ENCODE data around the gene MYRFL. TPM values are rescaled to one million over a fixed set of nuclear protein-coding genes. Genes with fewer than 3 reads are reported as not detected.

Gene MYRFL
- total RNA-seq, 1 experiment from 2014 or later: 1.3 TPM

- CTCF ChIA-PET: no interaction called here
- Mint-ChIP-seq H3K27ac (peak overlapping the region; percentile 61; the same call in 1 of the 2 replicates), H3K4me1 (peaks cover 8% of the 10 kb centered on the region; the same call in 1 of the 2 replicates)
Observed at GRCh38 chr12:69916544-69917235, 91.7 kb downstream of the MYRFL start.

DNA sequence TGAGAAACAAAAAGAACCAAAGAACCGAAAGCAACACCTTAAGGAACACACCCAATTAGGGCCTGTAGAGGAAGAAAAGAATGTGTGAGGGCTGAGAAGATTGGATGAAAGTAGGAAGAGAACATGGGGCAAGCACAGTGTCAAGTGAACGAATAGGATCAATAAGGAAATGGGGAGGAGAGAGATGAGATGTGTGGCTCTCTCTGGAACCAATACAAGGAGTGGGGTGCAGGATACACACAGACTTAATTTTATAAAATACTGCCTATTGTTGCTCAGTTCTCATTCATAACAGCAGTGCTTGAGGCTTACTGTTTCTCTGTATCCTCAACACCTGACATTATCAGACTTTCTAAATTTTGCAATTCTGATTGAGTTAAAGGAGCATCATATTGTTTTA is 93.3 kb downstream of the MYRFL start:
- ATAC-seq: no peak
- Mint-ChIP-seq H3K4me3 (no peak overlapping the region), H3K27me3 (ENCODE audit: low read depth) (no peaks in the 10 kb centered on the region), H3K4me1 (peaks cover 8% of the 10 kb centered on the region), H3K27ac (no peak overlapping the region), H3K9me3 (peaks cover 17% of the 10 kb centered on the region), H3K36me3 (peaks cover 22% of the 10 kb centered on the region)
- no peak for DNase-seq (ENCODE audit: low spot score)
- POLR2A ChIA-PET: no interaction called here
- CTCF ChIA-PET: no interaction called here
- TF ChIP-seq ELF4 (CRISPR knock-in tag; IDR thresholded peaks at IDR 0.05; ENCODE audit: low read depth) (no peak), RELA (CRISPR knock-in tag; IDR thresholded peaks at IDR 0.05; ENCODE audit: borderline replicate concordance) (no peak), ZNF121 (CRISPR knock-in tag; IDR thresholded peaks at IDR 0.05) (no peak), CBFB (CRISPR knock-in tag; IDR thresholded peaks at IDR 0.05; ENCODE audit: low read depth) (no peak)

More at GRCh38 chr12:69916544-69917235, 91.7 kb downstream of the MYRFL start:
- POLR2A ChIA-PET: no interaction called here
- peaks cover 17% of the 10 kb centered on the region for H3K9me3 Mint-ChIP-seq
- no peaks in the 10 kb centered on the region for H3K27me3 Mint-ChIP-seq (ENCODE audit: low read depth)
- peak; percentile 67; the same call in 1 of the 2 replicates for ATAC-seq
- TF ChIP-seq NFE2L1 (CRISPR knock-in tag; IDR thresholded peaks at IDR 0.05) (no peak), NFATC4 (CRISPR knock-in tag; IDR thresholded peaks at IDR 0.05) (no peak), MAX (CRISPR knock-in tag; IDR thresholded peaks at IDR 0.05) (no peak), ETV6 (CRISPR knock-in tag; IDR thresholded peaks at IDR 0.05) (no peak), HMGA2 (CRISPR knock-in tag; IDR thresholded peaks at IDR 0.05) (no peak), ZNF263 (CRISPR knock-in tag; IDR thresholded peaks at IDR 0.05; ENCODE audit: low read depth) (no peak), TP53 (CRISPR knock-in tag; IDR thresholded peaks at IDR 0.05) (no peak), CREM (CRISPR knock-in tag; IDR thresholded peaks at IDR 0.05) (no peak)
- TF ChIP-seq, protein P1, sequence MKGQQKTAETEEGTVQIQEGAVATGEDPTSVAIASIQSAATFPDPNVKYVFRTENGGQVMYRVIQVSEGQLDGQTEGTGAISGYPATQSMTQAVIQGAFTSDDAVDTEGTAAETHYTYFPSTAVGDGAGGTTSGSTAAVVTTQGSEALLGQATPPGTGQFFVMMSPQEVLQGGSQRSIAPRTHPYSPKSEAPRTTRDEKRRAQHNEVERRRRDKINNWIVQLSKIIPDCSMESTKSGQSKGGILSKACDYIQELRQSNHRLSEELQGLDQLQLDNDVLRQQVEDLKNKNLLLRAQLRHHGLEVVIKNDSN (CRISPR knock-in tag; IDR thresholded peaks at IDR 0.05): no peak
- TF ChIP-seq, protein P2, sequence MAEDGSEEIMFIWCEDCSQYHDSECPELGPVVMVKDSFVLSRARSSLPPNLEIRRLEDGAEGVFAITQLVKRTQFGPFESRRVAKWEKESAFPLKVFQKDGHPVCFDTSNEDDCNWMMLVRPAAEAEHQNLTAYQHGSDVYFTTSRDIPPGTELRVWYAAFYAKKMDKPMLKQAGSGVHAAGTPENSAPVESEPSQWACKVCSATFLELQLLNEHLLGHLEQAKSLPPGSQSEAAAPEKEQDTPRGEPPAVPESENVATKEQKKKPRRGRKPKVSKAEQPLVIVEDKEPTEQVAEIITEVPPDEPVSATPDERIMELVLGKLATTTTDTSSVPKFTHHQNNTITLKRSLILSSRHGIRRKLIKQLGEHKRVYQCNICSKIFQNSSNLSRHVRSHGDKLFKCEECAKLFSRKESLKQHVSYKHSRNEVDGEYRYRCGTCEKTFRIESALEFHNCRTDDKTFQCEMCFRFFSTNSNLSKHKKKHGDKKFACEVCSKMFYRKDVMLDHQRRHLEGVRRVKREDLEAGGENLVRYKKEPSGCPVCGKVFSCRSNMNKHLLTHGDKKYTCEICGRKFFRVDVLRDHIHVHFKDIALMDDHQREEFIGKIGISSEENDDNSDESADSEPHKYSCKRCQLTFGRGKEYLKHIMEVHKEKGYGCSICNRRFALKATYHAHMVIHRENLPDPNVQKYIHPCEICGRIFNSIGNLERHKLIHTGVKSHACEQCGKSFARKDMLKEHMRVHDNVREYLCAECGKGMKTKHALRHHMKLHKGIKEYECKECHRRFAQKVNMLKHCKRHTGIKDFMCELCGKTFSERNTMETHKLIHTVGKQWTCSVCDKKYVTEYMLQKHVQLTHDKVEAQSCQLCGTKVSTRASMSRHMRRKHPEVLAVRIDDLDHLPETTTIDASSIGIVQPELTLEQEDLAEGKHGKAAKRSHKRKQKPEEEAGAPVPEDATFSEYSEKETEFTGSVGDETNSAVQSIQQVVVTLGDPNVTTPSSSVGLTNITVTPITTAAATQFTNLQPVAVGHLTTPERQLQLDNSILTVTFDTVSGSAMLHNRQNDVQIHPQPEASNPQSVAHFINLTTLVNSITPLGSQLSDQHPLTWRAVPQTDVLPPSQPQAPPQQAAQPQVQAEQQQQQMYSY (CRISPR knock-in tag; IDR thresholded peaks at IDR 0.05): no peak
- TF ChIP-seq, protein P3, sequence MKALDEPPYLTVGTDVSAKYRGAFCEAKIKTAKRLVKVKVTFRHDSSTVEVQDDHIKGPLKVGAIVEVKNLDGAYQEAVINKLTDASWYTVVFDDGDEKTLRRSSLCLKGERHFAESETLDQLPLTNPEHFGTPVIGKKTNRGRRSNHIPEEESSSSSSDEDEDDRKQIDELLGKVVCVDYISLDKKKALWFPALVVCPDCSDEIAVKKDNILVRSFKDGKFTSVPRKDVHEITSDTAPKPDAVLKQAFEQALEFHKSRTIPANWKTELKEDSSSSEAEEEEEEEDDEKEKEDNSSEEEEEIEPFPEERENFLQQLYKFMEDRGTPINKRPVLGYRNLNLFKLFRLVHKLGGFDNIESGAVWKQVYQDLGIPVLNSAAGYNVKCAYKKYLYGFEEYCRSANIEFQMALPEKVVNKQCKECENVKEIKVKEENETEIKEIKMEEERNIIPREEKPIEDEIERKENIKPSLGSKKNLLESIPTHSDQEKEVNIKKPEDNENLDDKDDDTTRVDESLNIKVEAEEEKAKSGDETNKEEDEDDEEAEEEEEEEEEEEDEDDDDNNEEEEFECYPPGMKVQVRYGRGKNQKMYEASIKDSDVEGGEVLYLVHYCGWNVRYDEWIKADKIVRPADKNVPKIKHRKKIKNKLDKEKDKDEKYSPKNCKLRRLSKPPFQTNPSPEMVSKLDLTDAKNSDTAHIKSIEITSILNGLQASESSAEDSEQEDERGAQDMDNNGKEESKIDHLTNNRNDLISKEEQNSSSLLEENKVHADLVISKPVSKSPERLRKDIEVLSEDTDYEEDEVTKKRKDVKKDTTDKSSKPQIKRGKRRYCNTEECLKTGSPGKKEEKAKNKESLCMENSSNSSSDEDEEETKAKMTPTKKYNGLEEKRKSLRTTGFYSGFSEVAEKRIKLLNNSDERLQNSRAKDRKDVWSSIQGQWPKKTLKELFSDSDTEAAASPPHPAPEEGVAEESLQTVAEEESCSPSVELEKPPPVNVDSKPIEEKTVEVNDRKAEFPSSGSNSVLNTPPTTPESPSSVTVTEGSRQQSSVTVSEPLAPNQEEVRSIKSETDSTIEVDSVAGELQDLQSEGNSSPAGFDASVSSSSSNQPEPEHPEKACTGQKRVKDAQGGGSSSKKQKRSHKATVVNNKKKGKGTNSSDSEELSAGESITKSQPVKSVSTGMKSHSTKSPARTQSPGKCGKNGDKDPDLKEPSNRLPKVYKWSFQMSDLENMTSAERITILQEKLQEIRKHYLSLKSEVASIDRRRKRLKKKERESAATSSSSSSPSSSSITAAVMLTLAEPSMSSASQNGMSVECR (CRISPR knock-in tag; IDR thresholded peaks at IDR 0.05; ENCODE audit: borderline replicate concordance): no peak
- H3K36me3 Mint-ChIP-seq: peaks cover 22% of the 10 kb centered on the region
- DNase-seq (ENCODE audit: low spot score): no peak
- H3K4me3 Mint-ChIP-seq: no peak overlapping the region

All from WTC11 (cell line).